Activated gamma-delta T cell treated with Interleukin-2 at 50 U/mL for 16 hours (primary cell): Measurements from ENCODE around the gene VDR.
"Not testable (repeated sequence)": the region's sequence is repeated elsewhere in the genome, so short reads cannot be mapped to it uniquely, and the experiment has no call there.

Source experiments
- DNase-seq: peaks from one replicate; pipeline ENCODE4 v3.0.0-alpha.2; 2020

The VDR gene

DNA sequence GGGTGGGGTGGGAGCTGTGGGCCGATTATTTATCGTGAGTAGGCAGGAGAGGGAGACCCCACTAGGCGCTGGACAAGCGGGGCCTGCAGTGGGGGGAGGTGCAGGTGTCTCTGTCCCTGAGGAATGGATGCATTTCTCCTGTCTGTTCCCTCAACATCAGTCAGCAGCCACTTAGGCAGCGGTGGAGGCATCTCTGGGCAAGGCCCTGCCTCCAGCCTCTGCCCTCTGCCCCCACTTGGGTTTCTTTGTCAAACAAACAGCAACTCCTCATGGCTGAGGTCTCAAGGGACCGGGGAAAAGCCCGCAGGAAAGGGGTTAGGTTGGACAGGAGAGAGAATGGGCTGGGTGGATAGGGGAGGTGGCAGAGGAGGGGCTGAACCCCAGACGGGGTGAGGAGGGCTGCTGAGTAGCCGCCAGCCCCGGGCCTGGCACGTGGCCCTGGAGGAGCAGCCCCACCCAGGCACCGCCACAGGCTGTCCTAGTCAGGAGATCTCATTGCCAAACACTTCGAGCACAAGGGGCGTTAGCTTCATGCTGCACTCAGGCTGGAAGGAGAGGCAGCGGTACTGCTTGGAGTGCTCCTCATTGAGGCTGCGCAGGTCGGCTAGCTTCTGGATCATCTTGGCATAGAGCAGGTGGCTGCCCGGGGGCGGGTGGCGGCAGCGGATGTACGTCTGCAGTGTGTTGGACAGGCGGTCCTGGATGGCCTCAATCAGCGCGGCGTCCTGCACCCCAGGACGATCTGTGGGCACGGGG lies 60.4 kb downstream of the VDR start:
- no peak for DNase-seq

DNA sequence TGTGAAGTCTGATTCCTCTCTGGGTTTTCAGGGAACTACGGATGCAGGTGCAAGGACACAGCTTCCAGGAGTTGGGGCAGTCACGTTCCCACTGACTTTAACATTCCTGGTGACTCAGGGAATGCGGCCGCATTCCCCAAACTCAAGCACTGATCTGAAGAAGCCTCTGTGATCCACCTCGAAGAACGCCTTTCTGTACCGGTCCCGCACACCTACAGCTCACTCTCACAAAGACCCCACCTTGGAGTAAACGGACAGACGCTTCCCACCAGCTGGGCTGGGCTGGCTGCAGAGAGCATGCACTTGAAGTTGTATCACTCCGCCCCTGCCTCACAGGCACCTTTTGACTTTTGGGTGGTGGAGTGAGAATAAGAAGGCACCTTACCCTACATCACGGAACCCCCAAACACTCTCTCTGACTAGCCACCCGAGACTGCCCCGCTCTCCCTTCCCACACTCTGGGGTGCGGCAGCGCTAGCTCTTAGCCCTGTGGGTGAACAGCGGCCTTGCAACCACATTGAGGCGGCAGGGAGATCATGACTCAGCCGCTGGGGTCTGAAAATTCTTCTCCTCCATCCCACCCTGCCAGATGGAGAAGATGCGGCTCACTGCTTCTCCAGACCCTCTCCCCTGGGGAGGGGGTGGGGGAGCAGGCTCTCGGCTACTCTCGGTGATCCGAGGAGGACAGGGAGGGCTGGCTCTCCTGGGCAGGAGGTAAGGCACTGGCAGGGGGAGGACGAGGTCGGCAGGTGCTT lies 61.4 kb downstream of the VDR start:
- DNase-seq = no peak

DNA sequence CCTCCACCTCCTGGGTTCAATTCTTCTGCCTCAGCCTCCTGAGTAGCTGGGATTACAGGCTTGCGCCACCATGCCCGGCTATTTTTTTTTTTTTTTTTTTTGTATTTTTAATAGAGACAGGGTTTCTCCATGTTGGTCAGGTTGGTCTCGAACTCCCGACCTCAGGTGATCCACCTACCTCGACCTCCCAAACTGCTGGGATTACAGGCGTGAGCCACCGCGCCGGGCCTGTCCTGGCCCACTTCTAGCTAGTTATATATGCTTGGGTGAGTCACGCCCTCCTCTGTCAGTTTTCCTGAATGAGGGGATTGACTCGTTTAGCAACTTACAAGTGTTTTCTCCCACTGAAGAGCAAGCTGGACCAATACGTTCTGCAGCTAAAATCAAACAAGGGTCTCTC lies 62.3 kb downstream of the VDR start:
- not testable (repeated sequence) for DNase-seq

DNA sequence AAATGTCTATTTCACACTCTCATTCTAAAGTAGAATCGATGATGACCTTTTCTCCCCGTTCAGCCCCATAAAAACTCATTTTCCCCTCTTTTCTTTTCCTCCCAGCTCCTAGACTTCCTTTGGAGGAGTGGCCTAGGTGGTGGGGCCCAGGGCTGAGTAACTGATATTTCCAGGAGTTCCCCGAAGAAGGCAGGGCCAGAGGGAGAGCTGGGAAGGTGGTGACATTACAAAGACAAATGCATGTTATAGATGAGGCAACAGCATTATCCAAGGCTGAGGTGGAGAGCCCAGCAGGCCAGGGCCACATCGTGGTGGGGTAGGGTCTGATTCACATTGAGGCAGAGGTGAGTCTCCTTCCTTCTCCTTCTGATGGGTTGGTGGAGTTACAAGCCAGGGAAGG lies 62.9 kb downstream of the VDR start:
- DNase-seq = no peak

DNA sequence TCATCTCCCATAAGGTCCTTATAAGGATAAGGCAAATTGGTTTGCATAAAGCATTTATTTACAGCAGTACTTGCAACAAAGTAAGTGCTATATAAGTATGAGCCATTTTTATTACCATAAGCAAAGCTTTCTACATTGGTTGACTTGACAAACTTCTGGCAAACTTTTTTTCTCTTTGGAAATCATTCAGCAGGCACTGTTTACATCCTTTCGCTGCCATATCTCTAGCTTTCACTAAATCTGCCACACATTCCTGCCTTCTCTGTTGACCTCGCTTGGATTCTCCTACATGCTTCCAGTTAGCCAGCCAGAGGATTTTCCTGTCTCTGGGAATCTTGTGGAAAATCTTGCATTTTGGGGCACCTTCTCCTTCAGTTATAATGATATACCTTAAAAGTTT lies 63.3 kb downstream of the VDR start:
- DNase-seq = no peak

DNA sequence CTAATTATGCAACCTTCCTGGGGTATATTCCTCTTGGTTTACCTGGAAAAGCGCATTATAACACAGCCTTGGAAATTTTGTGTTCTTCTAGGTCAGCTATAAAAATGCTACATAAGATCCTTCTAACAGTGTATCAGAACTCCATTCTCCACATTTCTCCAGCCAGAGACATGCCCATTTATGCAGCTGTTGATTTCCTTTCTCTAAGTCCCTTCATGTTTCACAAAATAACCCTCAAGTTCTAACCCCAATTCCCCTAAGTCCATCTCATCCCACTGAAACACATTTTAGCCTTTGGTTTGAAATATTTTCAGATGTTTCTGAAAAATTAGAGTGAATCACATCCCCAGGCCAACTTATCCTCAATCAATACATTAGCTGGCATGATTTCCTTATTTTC lies 64.2 kb downstream of the VDR start:
- DNase-seq = no peak

DNA sequence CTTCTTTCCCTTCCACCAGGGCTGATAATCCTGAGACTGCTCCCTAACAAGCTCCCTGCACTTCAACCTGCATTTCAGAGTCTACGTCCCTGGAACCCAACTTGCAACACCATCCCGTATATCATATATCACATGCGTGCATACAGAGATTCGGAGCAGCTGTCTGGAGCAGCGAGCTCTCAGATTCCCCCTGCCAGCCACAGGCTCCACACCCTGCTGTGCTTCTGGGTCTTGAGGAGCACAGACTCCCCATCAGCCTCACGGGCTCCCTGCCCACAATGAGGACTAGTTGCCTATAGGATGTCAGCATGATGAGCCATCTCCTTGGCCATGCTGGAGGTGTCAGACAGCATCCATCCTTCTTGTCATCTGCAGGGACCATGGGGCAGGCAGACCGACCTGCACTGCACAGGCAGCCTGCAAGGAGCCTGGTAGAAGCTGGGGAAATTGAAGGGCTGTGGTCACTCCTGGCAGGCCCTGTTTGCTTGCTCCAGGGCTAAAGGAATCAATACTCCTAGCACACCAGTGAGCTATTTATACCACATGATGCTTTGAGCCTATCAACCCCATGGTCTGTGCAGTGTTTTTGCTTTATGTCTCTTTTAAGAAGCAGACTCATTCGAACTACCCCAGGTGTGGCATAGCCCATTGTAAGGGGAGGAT lies 65.4 kb downstream of the VDR start:
- DNase-seq = no peak

DNA sequence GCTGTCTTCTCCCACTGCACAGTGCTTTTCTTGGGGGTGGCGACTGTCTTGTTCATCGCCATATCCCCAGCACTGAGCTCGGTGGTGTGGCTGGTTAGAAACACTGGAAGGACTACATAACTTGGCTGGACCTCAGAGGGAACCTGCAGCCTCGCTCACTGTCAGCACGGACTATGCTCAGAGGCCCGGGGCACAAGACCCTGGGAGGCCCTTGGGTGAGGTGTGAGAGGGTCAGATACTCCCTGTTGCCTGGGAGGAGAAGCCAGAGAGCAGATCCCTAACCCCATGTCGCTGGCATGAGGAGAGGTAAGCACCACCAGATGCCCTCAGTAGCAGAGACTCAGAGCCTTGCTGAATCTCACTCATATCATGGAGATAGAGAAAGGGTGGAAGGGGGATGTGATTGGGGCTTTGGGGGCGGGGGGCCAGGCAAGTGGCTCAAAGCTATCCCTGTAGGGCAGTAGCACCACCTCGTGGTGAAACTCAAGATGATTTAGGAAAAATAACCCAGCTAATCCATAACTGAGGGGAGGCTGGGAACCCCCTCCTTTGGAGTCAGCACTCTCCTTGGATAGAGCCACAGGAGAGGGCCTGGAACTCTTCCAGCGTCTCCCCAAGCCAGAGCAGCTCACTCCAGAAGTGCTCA lies 66.4 kb downstream of the VDR start:
- DNase-seq = no peak

DNA sequence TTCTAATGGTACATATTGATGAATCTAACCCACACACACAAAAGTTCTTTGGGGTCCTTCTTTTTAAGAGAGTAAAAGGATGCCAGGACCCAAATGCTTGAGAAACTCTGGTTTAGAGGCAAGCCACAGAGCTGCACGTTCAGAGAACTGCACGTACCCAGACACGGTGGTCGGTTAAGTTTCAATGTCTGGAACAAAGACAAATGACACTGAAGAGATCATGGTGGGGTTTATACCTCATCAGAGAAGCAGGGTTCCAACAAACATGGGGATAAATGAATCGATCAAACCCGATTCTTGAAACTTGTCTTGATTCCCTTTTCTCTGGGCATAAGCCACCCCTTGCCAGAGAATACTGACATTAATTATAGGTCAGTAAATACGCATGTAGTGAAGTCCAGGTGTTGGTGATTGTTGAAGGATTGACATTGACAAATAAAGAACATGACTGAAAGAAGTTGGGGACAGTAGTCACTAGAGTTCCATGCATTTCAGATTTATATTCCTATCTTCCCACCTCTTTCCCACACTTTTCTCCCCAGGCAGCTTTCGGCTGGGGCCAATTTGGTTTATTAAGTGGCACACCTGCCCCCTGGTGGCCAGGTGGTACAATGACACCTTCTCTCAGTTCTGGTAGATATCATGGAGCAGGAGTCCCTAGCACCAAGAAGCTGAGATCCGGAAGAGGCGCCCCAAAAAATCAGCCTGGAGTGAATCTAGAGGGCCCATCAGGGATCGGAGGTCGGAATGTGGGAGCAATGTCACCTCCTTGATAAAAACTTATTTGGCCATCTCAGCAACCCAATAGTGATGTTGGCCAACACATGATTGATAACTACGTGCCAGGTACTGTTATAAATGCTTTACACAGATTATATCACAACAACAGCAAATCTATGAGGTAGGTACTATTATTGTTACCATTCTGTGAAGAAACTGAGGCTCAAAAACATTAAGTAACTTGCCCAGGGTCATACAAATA lies 67.3 kb downstream of the VDR start:
- DNase-seq = peak; percentile 63

DNA sequence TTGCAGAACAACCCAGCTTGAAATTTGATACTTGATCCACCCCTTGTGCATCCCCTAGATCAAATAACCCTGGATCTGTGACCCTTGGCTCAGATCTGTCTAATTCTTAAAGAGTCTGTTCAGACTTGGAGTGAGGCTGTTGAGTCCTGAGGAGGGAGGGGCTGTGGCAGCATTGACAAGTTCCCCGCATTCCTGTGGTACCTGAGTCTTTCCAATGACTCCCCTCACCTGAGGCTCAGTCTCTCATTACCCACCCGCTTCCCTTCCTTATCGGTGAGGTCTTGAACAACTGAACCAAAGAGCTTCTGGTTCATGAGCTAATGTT lies 69.0 kb downstream of the VDR start:
- DNase-seq = no peak

DNA sequence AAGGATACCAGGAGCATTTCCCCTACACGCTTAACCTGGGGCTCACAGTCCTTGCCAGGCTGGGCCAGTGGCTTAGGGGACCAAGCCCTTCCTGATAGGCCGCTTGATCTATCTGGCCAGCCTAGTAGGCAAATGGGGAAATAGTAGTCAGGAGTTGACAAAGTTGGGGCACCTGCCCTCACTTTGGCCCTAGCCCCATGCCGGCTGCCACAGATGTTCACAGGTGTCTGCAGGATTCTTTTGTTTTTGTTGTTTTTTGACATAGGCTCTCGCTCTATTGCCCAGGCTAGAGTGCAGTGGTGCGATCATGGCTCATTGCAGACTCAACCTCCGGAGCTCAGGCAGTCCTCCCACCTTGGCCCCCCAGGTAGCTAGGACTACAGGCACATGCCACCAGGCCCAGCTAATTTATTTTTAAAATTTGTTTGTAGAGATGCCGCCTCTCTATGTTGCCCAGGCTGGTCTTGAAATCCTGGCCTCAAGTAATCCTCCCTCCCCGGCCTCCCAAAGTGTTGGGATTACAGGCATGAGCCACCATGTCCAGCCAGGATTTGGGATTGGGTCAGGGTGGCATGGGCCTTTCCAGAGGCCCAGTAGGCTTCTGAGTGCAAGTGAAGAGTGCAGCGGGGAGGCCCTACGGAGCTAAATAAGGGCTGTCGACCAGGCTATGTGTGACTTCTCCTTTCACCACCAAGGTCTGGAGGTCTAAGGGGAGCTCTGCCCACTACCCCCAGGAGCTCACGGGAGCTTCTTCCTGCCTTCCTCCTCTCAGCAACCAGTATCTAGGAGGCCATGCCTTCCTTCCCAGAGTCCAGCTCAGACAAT lies 69.6 kb downstream of the VDR start:
- DNase-seq = no peak

DNA sequence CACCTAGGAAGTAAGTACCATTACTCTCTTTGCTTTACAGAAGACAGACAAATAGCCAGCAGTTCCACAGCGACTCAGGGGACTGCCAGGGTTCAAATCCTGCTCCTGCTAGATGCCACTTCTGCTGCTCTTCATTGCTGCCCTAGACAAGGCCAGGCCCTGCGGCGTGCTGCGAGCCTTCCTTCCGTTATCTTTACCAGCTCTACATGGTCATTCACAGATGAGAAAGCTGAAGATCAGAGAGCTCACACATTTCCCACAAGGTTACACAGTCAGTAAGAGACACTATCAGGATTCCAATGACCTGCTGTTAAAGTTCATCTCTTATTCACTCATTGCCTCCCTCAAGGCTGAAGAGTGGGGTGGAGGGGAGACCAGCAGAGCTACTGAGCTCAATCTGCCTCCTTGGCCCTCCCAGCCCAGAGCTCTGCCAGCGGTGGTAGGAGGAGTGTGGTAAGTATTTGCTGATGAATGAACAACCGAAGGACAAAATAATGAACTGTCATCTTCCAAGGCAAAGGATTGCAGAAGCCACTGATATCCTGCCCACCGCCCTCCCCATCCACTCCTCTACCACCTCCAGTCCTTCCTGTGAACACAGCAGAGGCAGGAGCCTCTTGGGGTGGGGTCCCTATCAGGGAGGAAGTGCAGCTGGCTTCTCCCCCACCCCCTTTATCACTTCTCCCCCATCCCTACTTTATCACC lies 70.4 kb downstream of the VDR start:
- DNase-seq = no peak

DNA sequence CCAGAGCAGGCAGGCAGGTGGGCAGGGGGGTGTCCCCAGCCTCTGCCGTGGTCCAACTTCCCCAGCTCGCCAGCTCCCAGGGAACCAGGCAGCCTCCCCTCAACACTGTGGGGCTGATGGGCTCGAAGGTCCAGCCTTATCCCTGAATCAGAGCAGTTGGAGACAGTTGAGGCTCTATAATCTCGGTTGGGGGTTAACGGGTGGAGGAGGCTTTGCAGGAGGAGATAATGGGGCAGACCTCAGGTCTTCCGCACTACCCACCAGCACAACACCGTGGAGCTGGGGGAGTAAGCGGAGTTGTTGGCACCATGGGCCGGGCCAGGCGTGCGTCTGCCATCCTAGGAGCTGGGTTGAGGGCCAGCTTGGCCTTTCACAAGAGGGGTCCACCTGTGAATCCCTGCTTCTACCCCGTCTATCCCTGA lies 71.2 kb downstream of the VDR start:
- DNase-seq = no peak

DNA sequence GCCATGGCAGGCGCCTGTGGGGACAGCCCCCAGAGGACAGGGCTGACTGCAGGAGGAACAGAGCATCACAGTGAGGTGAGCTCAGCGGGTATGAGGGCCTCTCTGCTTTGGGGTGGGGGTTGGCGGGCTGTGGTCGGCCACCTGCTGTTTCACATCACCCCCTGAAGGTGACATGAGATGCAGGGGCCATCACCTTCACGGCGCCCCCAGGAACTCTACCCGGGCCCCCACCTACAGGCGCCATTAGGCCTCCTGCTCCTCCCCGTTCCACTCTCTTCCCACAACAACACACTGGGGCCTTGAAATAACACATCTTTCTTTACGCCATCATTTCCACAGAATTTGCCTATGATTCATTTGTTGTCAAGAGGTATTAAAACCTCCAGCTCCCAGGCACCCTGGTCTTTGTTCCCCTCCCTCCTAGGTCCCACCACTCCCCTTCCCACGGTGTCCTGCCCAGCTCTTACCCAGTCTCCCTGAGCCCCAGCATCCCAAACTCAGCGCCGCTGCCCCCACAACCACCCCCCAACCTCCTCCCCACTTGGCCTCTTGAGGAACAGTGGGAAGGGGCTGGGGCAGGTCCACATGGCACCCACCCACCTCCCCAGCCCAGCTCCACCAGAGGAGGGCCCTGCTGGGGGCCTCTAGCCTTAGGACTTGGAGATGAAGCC lies 72.4 kb downstream of the VDR start:
- DNase-seq = no peak

DNA sequence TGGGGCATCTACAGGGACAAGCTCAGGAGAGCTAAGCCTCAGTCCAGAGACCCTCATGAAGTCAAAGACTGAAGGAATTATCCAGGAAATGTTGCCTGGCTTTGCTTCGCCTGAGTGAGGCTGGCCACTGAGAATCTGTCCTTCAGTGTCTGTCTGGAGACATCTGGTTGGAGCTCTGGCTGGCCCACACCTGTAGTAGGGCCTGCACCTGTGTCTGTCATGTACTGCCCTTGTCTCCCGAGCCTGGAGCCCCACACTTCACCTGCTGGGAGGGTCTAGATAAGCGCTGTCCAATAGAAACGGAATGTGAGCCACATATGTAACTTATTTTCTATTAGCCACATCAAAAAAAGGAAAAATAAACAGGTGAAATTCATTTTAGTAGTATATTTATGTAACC lies 75.2 kb downstream of the VDR start:
- DNase-seq = no peak

DNA sequence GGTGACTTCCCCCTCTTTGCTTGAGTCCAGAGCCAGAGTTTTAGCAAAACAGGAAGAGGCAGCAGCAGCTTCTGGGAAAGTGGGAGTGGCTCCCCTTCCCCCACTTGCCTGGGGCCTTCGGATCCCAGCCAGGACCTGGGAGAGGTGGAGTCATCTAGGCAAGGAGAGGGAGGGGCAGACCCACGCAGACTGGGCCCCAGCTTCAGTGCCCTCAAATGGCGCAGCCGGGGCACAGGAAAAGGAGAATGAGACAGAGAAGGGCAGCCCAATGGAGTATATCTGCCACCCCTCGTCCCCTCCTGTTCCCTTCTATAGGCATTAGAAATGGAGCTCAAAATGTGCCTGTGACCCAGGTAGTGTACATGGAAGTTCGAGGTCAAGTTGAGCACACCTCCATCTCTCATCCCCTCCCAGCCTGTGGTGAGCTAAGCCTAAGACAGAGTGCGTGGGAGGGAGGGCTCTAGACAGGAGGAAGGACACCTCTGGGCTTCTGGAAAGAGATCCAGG lies 75.8 kb downstream of the VDR start:
- no peak for DNase-seq

DNA sequence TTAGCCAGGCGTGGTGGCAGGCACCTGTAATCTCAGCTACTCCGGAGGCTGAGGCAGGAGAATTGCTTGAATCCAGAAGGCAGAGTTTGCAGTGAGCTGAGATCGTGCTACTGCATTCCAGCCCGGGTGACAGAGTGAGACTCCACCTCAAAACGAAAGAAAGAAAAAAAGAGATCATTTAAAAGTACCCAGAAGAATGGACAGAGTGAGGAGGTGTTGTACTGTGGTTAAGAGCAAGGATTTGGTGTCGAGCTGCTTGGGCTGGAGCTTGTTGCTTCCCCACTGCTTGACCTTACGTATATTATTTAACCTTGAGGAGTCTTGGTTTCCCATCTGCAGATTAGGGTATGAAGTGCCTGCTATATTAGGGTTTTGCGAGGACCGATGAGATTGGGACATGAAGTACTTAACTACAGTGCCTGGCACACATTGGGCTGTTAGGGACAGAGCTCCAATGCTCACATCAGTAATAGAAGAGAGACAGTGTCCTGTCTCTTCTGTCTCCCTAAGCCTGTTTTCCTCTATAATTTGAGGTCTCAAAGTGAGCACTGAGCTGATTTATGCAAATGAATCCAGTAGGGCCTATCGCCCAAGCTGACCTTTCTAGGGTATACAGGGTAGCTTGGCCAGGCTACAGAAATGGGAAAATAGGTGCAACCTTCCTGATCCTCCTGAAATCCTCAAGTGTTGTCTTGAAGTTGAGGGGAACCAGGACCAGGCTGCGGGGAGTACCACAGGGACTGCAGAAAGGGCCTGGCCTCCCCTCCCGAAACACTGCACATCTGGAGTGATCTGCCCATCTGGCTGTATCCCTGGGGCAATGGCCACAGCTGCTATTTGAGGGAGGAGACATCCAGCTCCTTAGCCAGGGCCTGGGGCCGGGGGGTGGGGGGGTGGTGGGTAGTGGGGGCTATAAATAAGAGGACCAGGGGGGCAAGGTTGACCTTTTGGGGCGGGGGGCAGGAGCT lies 76.5 kb downstream of the VDR start:
- no peak for DNase-seq

DNA sequence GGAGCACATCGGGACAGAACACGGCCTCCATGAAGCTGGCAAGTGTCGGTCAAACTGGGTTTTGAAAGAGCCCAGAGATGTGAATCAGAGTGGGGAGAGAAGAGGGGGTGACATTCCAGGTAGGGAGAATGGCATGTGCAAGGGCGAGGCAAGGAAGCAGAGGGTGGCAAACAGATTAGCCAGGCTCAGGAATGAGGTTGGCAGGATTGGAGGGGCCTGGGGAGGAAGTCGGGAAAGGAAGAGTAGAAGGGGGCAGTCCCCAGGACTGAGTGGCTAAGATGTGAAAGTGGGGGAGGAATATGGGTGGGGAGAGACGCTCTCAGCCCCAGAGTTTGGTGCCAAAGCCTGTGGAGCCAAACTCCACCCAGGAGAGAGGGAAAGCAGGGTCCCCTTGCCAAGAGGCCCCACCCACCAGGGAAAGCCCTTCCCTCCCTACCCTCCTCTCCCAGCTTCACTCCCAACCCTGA lies 79.6 kb downstream of the VDR start:
- DNase-seq = no peak

DNA sequence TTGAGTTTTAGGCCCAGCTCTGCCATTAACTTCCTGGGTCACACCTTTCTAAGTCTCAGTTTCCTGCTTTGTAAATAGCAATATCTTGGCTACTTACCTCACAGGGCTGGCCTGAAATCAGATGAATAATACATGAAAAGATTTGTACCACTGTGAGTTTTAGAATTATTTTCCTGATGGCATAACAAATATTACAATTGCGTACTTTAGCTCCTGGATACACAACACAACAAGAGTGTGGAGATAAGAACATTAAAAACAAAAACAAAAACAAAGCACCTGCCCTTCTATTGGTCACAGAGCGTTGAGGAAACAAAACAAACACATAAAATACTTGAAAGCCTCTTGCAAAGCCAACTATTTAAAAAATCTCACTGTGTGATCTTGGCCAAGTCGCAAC lies 80.2 kb downstream of the VDR start:
- DNase-seq = no peak
